ENCODE results near the gene MTFR2. TPM values are rescaled to one million over a fixed set of nuclear protein-coding genes. Genes with fewer than 3 reads are reported as not detected.
A peak's percentile ranks its signal among the peaks of the same experiment; 100 is the strongest.
"Not testable (repeated sequence)": the region's sequence is repeated elsewhere in the genome, so short reads cannot be mapped to it uniquely, and the experiment has no call there.

MTFR2 gene
- total RNA-seq, 1 experiment from 2014 or later = 2.7 TPM

- DNase-seq (ENCODE audit: low read depth, low spot score) = no peak
- in situ Hi-C loops (cut with HindIII; ENCODE audit: low pct_unique_long_range_greater_than_20kb, low sequenced_read_pairs) = no loop called here
These were observed 775 bp downstream of the MTFR2 start for GRCh38 chr6:136249336-136249735.

- in situ Hi-C loops (cut with HindIII; ENCODE audit: low pct_unique_long_range_greater_than_20kb, low sequenced_read_pairs) = no loop called here
- DNase-seq (ENCODE audit: low read depth, low spot score) = no peak
These were observed 6.0 kb downstream of the MTFR2 start for GRCh38 chr6:136244061-136244616.

DNA sequence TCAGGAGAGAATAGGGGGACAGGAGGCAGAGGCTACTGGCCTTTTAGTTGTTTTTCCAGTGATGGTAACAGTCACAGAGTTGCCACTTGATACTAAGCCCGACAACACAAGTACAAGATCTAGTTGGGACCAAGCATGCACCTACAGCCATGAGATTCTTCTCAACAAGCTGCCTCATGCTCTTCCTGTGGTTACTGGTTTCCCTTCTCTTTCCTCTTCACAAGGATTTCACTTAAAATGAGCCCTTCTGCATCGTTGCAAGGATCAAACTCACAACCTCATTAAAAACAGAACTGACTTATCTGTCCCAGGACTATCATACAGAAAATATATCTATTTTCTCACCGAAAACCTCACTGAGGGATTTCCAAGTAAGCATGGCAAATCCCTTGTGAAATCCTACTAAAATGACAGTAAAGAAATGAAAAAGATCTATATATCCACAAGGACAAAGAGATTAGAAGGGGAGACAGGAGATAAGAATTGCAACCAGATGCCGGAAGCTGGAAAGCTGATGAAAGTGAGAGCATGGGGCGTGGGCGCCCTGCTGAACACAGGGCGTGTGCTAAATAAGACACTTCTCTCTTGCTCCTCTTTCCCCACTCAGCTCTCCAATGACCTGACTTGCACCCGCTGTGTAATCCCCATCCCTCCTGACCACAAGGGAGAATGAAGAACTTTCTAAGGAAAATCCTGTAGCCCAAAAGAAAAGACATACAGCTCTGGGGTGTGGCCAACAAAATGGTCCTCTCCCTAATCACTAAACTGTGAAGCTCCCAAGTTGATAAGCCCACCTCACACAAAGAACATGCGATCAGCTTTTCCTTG is 13.4 kb downstream of the MTFR2 start:
- DNase-seq (ENCODE audit: low read depth, low spot score) = no peak
- in situ Hi-C loops (cut with HindIII; ENCODE audit: low pct_unique_long_range_greater_than_20kb, low sequenced_read_pairs) = no loop called here

DNA sequence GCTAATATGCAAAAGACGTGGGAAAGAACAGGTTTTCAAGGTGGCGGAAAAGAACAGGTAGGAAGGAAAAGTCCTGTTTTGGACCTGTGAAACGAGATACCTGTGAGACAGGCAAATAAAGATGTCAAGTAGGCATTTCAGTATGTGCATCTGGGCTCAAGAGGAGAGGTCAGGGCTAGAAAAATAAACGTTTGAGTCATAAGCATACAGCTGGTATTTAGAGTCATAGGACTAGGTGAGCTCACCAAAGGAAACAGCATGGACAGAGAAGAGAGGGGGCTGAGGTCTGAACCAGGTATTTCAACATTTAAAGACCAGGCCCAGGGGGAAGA is 14.9 kb downstream of the MTFR2 start:
- in situ Hi-C loops (cut with HindIII; ENCODE audit: low pct_unique_long_range_greater_than_20kb, low sequenced_read_pairs) = no loop called here
- DNase-seq (ENCODE audit: low read depth, low spot score) = no peak

DNA sequence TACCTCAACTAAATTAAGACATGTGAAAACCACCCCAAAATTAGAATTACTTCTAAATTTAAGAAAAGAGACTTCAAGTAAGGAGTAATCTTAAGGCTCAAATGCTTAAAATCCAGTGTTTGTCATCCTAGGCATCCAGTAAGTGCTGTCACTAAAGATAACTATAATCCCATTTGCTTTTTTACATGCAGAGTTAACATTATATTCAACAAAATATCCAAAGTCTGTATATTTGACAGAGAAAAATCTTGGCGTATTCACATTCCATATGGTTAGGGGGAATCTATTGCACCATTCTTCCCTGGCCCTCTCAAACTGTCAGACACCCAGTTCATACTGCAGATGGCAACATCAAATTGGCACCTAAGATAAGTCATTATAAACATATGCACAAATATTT is 17.4 kb downstream of the MTFR2 start:
- in situ Hi-C loops (cut with HindIII; ENCODE audit: low pct_unique_long_range_greater_than_20kb, low sequenced_read_pairs) = no loop called here
- no peak for DNase-seq (ENCODE audit: low read depth, low spot score)

DNA sequence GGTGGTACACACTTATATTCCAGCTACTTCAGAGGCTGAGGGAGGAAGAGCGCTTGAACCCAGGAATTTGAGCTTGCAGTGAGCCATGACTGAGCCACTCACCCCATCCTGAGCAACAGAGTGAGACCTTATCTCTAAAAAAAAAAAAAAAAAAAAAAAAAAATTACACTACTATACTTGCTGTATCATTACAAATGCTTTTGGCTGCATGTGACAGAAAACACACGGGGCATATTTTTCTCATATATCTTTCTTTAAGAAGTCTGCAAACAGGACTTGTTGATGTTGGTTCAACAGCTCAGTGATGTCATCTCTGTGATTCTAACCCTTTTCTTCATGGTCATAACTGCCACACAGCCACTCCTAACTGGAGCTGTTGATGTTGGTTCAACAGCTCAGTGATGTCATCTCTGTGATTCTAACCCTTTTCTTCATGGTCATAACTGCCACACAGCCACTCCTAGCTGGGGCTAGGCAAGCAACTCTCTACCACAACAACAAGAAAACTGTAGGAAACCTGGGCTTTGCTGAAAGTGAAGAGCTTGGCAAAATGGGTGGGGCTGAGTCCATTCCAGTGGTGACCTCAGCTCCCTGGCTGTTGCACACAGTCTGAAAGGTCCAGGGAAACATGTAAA is 19.8 kb downstream of the MTFR2 start:
- no peak for DNase-seq (ENCODE audit: low read depth, low spot score)
- in situ Hi-C loops (cut with HindIII; ENCODE audit: low pct_unique_long_range_greater_than_20kb, low sequenced_read_pairs) = no loop called here

GRCh38 chr6:136228814-136229213 is 21.3 kb downstream of the MTFR2 start:
- DNase-seq (ENCODE audit: low read depth, low spot score) = no peak
- in situ Hi-C loops (cut with HindIII; ENCODE audit: low pct_unique_long_range_greater_than_20kb, low sequenced_read_pairs) = no loop called here

DNA sequence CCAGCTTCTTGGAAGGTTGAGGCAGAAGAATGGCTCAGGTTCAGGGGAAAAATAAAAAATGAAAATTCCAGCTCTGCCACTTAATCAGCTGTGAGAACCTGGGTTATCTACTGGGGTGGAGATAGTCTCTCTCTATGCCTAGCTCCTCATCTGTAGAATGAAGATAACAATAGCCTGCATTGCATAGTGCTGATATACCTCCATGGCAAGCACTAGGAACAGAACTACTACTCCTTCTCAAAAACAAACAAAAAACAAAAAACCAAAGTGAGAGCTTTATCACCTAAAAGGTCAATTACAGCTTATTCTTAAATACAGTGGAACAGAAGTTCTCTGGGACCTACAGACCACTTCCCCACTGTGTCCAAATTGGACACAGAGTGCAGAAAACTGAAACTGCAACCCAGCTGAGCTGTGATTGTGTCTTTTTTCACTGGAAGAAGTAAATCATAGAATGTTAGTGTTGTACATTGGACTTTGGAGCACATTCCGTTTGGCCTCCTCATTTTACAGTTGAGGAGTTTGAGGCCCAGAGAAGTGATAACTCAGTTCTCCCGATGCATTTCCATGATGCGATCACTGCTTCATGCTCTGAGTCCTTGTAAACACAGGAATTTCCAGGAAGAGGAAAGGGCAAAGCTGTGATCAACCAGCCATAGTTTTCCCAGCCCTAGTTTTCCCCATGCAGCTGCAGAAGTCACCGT is 23.3 kb downstream of the MTFR2 start:
- in situ Hi-C loops (cut with HindIII; ENCODE audit: low pct_unique_long_range_greater_than_20kb, low sequenced_read_pairs) = no loop called here

GRCh38 chr6:136226027-136226673 is 24.0 kb downstream of the MTFR2 start:
- in situ Hi-C loops (cut with HindIII; ENCODE audit: low pct_unique_long_range_greater_than_20kb, low sequenced_read_pairs) = no loop called here
- peak; percentile 64 for DNase-seq (ENCODE audit: low read depth, low spot score)

More for the DNA sequence above, 23.3 kb downstream of the MTFR2 start:
- no peak for DNase-seq (ENCODE audit: low read depth, low spot score)

DNA sequence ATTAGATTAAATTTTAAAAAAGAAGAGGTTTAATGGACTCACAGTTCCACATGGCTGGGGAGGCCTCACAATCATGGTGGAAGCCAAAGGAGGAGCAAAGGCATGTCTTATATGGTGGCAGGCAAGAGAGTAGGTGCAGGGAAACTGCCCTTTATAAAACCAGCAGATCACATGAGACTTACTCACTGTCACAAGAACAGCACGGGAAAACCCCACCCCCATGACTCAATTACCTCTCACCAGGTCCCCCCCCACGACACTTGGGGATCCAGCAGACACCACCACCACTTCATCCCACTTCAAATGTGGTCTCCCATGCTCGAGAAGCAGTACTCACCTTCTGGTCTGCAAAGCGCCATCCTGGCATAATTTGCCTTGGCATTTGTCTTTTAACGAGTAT is 24.6 kb downstream of the MTFR2 start:
- peak; percentile 32 for DNase-seq (ENCODE audit: low read depth, low spot score)
- in situ Hi-C loops (cut with HindIII; ENCODE audit: low pct_unique_long_range_greater_than_20kb, low sequenced_read_pairs) = no loop called here

DNA sequence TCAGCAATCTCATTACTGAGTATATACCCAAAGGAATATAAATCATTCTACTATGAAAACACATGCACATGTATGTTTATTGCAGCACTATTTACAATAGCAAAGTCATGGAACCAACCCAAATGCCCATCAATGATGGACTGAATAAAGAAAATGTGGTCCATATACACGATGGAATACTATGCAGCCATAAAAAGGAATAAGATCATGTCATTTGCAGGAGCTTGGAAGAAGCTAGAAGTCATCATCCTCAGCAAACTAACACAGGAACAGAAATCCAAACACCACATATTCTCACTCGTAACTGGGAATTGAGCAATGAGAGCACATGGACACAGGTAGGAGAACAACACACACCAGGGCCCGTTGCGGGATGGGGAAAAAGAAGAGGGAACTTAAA is 25.1 kb downstream of the MTFR2 start:
- in situ Hi-C loops (cut with HindIII; ENCODE audit: low pct_unique_long_range_greater_than_20kb, low sequenced_read_pairs); DNase-seq (ENCODE audit: low read depth, low spot score): not testable (repeated sequence)

GRCh38 chr6:136216503-136217401 is 33.4 kb downstream of the MTFR2 start:
- DNase-seq (ENCODE audit: low read depth, low spot score) = no peak

DNA sequence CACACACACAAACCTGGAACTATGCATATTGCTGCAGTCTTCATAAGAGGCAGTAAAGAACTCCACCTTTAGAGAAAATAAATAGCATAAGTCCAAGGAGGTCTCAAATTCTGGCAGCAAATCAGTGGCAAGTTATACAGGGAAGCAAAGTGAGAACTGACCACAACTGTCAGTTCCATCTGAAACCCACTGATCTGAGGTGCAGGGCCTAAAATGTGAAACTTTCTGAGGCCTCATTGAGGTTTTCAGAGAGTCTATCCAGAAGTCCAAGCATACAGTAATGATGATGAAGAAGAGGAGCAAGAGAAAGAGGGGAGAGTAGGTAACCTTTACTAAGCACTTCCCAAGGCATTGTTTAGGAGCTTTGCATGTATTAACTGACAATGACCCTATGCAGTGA is 36.3 kb downstream of the MTFR2 start:
- DNase-seq (ENCODE audit: low read depth, low spot score) = no peak
- in situ Hi-C loops (cut with HindIII; ENCODE audit: low pct_unique_long_range_greater_than_20kb, low sequenced_read_pairs) = no loop called here

More at GRCh38 chr6:136216503-136217401, 33.4 kb downstream of the MTFR2 start:
- in situ Hi-C loops (cut with HindIII; ENCODE audit: low pct_unique_long_range_greater_than_20kb, low sequenced_read_pairs) = no loop called here

DNA sequence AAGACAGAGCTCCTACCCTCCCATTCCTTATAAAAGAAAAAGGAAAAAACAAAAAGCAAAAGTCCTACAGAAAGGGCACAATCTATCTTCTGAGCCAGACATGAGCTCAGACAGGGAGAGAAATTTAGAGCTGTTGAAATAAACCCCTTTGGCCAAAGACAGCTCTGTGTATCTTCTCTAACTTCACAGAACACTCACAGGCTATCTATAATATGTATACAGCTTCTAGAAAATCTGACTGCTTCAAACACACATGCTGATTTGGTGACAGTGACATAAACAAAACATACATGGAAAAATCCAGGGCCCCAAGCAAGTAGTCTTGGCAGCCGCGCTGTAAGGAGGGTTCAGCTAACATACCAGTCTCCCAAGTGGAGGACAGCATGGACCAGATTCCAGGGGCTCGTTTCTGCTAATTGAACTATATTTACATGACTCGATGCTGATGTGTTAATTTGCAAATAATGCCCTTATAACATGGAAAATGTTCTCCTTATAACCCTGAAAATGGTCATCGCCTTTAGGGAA is 37.0 kb downstream of the MTFR2 start:
- in situ Hi-C loops (cut with HindIII; ENCODE audit: low pct_unique_long_range_greater_than_20kb, low sequenced_read_pairs) = no loop called here
- no peak for DNase-seq (ENCODE audit: low read depth, low spot score)

DNA sequence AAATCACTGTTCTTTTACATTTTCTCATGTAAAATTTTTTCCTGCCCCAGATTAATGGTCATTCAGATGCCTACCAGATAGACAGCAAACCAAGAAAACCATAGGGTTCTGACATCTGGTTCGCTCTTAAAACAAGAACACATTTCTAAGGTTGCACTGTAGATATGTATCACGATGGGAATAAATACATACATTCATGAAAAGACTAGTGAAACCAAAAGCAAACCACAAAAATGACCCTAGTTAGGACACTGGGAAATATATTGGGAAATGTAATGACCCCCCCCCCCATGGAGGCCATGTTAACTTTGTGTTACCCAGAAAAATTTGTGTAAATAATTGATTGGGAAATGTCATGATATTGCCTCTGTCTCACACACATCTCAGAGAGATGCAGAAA is 37.5 kb downstream of the MTFR2 start:
- DNase-seq (ENCODE audit: low read depth, low spot score) = no peak

GRCh38 chr6:136210398-136211165 is 39.5 kb downstream of the MTFR2 start:
- no peak for DNase-seq (ENCODE audit: low read depth, low spot score)

More for the DNA sequence above, 37.5 kb downstream of the MTFR2 start:
- in situ Hi-C loops (cut with HindIII; ENCODE audit: low pct_unique_long_range_greater_than_20kb, low sequenced_read_pairs) = no loop called here

More at GRCh38 chr6:136210398-136211165, 39.5 kb downstream of the MTFR2 start:
- in situ Hi-C loops (cut with HindIII; ENCODE audit: low pct_unique_long_range_greater_than_20kb, low sequenced_read_pairs) = no loop called here
